Effector memory CD4-positive, alpha-beta T cell (primary cell): ENCODE data around the gene HAUS3.

Experiments
- DNase-seq, 3 donors: peaks; one replicate each; pipeline ENCODE4 v3.0.0-alpha.2; 2020
- H3K27ac ChIP-seq: 2 replicates; pipeline ENCODE4 v1.7.0; 2013; ENCODE audit warnings: mild to moderate bottlenecking, low read length, moderate library complexity; ENCODE audit not compliant: insufficient read depth, poor library complexity, severe bottlenecking
- H3K27me3 ChIP-seq: replicated peaks from 2 replicates; pipeline ENCODE4 v1.7.0; 2013; ENCODE audit warnings: mild to moderate bottlenecking, low read length; ENCODE audit not compliant: insufficient read depth, control insufficient read depth, poor library complexity, severe bottlenecking
- H3K36me3 ChIP-seq: 2 replicates; pipeline ENCODE4 v1.7.0; 2013; ENCODE audit warnings: mild to moderate bottlenecking, low read length, moderate library complexity; ENCODE audit not compliant: control insufficient read depth, insufficient read depth
- H3K4me1 ChIP-seq: 2 replicates; pipeline ENCODE4 v1.7.0; 2013; ENCODE audit warnings: low read length, mild to moderate bottlenecking; ENCODE audit not compliant: control insufficient read depth, insufficient read depth, poor library complexity, severe bottlenecking
- H3K4me3 ChIP-seq: 2 replicates; pipeline ENCODE4 v1.7.0; 2013; ENCODE audit warnings: low read length, low read depth, mild to moderate bottlenecking; ENCODE audit not compliant: insufficient read depth, poor library complexity, severe bottlenecking
- H3K9me3 ChIP-seq: 2 replicates; pipeline ENCODE4 v1.7.0; 2013; ENCODE audit warnings: mild to moderate bottlenecking, low read length, moderate library complexity; ENCODE audit not compliant: control insufficient read depth

Gene HAUS3

DNA sequence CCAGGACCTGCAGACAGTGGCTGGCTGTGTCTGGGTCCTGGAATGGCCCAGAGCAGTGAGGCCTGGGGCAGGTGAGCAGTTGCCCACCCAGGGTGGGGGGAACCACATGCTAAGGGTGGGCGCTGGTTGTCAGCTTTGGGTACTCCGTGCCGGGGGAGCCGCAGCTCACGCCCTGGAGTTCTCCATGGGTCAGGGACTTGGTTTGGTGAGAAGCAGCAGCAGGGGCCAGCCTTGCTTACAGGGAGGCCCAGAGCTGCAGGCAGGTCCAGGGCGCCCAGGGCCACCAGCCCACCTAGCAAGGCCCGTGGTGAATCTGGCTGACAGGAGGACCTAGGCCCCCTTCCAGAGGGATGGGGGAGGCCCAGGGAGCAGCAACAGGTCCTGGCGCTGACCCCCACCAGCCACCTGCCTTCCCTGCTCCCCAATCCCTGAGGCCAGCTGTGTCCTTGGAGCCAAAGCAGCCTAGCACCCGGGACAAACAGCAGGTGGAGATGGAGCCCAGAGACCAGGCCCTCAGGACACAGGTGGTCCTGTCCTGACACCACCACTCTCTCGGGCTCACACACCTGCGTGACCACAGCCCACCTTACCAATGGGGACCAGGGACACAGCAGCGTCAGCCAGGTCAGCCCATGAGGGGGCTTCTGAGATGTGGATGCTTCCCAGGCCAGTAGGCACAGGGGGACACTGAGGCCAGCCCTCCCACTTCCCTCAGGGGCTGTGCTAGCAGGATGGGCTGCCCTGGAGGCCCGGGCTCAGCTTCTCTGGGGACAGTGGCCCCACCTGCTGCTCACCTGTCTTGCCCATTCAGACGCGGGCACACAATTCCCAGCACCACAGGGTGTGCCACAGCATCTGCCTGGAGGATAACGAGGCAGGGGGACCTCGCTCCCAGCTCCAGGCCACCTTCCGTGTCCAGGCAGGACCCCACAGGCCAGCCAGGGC lies 16.4 kb upstream of the HAUS3 start:
- Histone ChIP-seq H3K4me3 (no peak overlapping the region), H3K27me3 (no peaks in the 10 kb centered on the region), H3K4me1 (peaks cover 27% of the 10 kb centered on the region), H3K27ac (no peak overlapping the region), H3K36me3 (peaks cover 44% of the 10 kb centered on the region), H3K9me3 (no peaks in the 10 kb centered on the region)
- no peak for DNase-seq

DNA sequence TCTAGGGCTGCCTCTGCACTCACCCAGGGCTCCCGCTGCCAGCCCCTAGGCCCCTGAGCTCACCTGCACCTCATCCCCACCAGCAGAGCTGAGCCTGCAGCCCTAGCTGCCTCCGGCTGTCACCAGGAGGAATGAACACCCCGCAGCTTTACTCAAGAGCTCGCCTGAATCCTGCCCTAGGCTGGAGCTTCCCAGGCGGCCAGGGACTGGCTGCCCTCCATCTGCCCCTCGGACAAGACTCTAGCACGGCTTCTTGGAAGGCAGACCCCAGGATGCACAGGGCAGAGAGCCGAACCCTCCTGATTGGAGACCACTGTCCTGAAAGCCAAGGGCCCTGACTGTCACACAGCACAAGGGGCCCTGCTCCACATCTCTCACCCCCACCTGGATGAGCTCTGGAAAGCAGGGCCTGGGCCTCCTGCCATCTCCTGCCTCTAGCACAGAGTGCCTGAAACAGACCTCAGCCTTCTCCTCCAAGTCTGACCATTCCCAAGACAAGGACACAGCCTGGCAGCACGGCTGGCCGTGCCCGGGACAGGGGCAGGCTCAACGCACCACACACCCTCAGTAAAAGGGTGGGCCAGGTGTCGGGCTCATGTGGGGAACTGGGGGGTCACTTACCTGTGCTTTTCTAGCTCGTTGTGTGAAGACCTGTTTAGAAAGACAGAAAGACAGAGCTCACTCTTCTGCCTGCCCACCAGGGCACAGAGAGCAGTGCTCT lies 15.6 kb upstream of the HAUS3 start:
- peaks cover 19% of the 10 kb centered on the region for H3K4me1 ChIP-seq
- H3K27ac ChIP-seq, result no peak overlapping the region
- no peaks in the 10 kb centered on the region for H3K9me3 ChIP-seq
- no peak for DNase-seq
- H3K4me3 ChIP-seq, result no peak overlapping the region
- peaks cover 52% of the 10 kb centered on the region for H3K36me3 ChIP-seq
- no peaks in the 10 kb centered on the region for H3K27me3 ChIP-seq

DNA sequence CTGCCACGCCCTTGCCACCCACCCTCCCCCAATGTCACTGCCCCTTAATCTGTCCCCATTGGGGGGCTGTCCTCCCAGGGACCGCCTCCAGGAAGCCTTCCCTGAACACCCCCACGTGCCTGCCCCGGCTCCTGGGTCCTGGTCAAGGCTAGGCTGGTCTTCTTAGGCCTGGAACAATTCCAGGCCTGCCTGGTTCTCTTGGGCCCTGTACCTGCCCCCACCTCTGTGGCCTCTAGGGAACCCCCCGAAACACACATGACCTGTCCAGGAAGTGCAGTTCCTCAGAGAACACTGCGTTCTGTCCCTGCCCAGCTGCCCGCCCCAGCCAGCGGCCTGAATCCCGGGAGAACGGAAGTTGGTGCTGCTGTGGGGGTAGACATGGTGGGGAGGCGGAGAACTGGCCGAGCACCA lies 14.9 kb upstream of the HAUS3 start:
- Histone ChIP-seq H3K4me3 (no peak overlapping the region), H3K27ac (no peak overlapping the region), H3K36me3 (peaks cover 59% of the 10 kb centered on the region), H3K4me1 (peaks cover 18% of the 10 kb centered on the region), H3K9me3 (no peaks in the 10 kb centered on the region), H3K27me3 (no peaks in the 10 kb centered on the region)
- DNase-seq, result no peak

DNA sequence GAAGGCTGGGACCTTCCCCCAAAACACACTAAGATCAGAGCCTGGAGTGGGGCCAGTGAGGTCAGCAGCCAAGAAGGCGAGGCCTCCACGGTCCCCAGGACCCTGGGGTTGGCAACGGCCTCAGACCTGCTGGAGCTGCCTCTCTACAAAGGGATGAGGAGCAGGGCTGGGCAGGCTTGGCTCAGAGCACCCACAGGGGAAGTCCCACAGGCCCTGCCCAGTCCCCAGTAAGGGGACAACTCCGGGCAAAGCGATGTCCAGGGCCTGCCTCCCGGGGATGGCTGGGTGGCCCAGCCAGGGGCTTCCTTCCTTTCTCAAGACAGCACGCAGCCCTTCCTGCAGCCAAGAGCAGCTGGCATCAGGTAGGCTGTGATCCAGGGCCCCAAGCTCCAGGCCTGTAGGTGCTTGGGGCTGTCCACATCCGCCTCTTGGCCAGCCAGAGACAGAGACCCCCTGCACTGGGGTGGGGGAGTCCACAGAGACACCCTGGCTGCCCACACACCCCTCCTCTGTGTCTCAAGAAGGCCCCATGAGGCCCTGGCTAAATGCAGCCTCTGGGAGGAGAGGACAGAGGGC lies 14.3 kb upstream of the HAUS3 start:
- Histone ChIP-seq H3K27ac (no peak overlapping the region), H3K4me3 (no peak overlapping the region), H3K4me1 (peaks cover 18% of the 10 kb centered on the region), H3K36me3 (peaks cover 64% of the 10 kb centered on the region), H3K27me3 (no peaks in the 10 kb centered on the region), H3K9me3 (no peaks in the 10 kb centered on the region)
- no peak for DNase-seq

DNA sequence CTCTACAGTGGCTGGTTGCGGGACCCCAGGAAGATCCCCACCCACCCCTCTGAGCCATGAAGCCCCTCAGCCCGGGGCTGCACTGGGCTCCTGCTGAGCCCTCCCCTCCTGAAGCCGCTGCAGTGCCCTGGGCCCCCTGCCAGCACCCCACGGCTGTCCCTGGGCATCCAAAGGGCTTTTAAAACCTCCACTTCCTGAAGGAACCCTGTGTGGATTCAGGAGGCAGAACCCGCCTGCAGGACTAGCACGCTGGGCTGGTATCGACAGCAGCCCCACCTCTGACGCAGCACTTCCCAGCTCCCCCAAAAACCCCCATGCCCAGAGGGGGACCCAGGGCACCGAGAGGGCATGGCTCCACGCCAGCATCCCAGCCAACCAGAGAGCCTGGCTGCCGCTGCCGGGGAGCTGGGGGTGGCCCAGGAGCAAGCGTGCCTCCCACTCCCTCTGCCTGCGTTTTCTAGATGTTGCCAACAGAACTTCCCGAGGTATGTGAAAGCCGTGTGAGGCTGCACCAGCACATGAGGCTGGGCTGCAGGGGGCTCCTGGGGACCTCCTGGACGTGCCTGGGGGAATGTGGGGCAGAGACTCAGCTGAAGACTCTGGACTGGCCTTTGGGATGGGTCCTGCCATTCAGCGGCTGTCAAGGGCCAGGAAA lies 13.7 kb upstream of the HAUS3 start:
- peaks cover 13% of the 10 kb centered on the region for H3K4me1 ChIP-seq

DNA sequence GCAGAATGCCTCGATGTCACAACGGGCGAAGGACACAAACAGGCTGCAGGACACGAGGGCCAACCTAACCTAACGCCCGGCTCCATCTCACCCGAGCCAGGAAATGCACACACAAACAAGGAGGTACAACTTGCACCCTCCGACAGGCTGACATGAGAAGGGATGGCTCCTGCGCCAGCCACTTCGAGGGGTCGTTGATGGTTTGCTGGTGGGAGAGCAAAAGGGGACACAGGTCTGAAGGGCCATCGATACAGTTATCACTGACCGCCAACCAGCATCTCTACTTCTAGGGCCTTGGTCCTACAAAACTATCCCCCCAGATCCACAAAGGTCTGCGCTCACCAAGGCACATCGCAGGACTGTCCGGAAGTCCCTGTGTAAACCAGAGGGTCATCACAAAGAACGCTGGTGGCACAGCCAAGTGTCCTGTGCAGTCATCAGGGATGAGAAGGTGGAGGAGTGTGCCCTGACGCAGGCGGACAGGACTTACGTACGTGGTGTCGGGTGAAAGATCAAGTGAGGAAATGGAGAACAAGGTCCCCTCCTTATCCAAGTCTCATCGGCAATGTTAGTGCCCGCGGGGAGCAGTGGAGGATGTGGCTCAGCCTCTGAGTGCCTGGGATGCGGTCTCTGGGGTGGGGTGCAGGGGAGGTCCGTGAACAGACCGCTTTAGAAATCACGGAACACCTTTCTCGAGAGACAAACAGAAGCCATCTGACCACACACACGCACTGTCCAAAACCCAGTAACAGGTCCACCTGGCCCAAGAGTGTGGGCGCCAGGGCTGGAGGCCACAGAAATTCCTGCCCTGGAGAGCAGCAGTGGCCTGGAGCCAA lies 13.0 kb upstream of the HAUS3 start:
- H3K27ac ChIP-seq, result no peak overlapping the region
- H3K4me1 ChIP-seq, result peaks cover 6% of the 10 kb centered on the region
- H3K36me3 ChIP-seq, result peaks cover 77% of the 10 kb centered on the region
- no peak overlapping the region for H3K4me3 ChIP-seq
- H3K27me3 ChIP-seq, result no peaks in the 10 kb centered on the region
- DNase-seq, result no peak
- H3K9me3 ChIP-seq, result no peaks in the 10 kb centered on the region

More for the DNA sequence above, 13.7 kb upstream of the HAUS3 start:
- no peak overlapping the region for H3K27ac ChIP-seq
- no peak for DNase-seq
- peaks cover 70% of the 10 kb centered on the region for H3K36me3 ChIP-seq
- H3K27me3 ChIP-seq, result no peaks in the 10 kb centered on the region
- H3K9me3 ChIP-seq, result no peaks in the 10 kb centered on the region
- H3K4me3 ChIP-seq, result no peak overlapping the region

DNA sequence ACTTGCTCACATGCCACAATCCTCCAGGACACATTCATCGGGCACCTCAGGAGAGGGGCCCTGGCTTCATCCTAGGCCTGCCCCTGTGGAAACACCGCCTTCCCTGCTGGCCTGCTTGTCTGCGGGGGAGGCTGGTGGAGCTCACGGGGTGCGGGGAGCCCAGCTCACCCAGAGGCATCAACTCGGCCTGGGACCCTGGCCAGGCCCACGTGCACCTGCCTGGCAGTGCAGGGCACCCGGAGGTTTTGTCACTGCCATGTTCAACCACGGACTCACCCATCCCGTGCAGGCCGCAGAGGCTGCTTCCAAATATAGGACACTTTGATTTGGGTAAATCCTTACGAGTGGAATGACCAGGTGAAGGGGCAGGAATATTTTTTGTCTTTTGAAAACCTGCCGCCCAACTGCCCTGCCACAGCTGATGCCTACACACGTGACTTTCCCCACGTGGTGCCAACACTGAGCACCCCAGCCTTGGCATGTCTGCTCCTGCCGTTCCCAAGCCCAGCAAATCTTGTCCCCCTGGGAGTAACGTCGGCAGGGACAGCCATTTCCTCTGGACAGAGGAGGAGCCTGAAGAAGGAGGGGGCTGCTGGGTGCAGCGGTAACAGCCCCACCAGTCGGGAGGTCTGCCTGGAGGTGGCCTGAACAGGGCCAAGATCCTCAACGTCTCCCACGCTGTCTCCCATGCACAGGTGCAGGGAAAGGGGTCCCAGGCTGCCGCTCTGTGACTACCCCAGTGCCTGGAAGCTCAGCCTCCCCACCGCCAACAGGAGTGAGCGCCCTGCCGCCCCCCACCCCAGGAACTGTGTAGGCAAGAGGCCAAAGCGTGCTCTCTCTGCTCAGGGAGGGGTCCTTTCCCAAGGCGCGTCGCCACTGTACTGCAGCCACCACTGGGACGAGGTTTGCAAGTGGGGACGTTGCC lies 11.5 kb upstream of the HAUS3 start:
- Histone ChIP-seq H3K4me3 (no peak overlapping the region), H3K4me1 (no peaks in the 10 kb centered on the region), H3K36me3 (peaks cover 84% of the 10 kb centered on the region), H3K27ac (no peak overlapping the region), H3K9me3 (no peaks in the 10 kb centered on the region), H3K27me3 (no peaks in the 10 kb centered on the region)
- DNase-seq, result no peak

DNA sequence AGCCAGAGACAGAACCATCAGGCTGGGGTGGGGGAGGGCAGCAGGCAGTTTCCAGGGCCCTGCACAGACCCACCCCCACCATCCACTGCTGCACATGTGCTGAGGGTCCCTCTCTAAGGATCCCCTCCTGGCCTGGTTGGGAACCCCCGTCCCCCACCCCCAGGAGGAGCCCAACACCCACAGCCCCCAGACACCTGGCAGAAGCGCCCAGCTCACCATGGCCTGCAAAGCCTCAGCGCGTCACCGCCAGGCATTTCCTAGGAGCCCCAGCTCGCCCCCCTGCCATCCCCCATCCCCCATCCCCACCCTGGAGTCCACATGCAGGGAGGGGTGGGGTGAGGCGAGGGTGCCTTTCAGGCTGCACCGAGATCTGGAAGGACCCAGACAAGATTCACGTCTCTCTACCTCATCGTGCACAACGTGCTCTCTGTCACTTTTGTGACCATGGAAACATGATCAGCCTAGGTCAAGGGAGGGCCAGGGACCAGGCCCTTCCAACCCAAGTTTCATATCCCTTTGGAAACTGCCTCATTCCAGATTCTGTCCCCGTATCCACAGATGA lies 10.7 kb upstream of the HAUS3 start:
- no peak for DNase-seq
- Histone ChIP-seq H3K36me3 (peaks cover 76% of the 10 kb centered on the region), H3K27ac (no peak overlapping the region), H3K4me3 (no peak overlapping the region), H3K27me3 (no peaks in the 10 kb centered on the region), H3K9me3 (no peaks in the 10 kb centered on the region), H3K4me1 (no peaks in the 10 kb centered on the region)
